GM18870 (cell line): Measurements from ENCODE around the gene CEP57L1.
"Not testable (repeated sequence)": the region's sequence is repeated elsewhere in the genome, so short reads cannot be mapped to it uniquely, and the experiment has no call there.

Source experiments
- ATAC-seq: cut with Tn5 transposase; IDR thresholded peaks from one replicate; pipeline ENCODE4 v1.9.1; 2021; ENCODE audit warnings: moderate library complexity; ENCODE audit not compliant: unreplicated experiment

Gene CEP57L1

GRCh38 chr6:109073344-109074132 is 21.8 kb upstream of the CEP57L1 start:
- no peak for ATAC-seq

- no peak for ATAC-seq
These were observed 21.2 kb upstream of the CEP57L1 start for GRCh38 chr6:109074133-109074415.

GRCh38 chr6:109075934-109076333 is 19.4 kb upstream of the CEP57L1 start:
- ATAC-seq = no peak

- ATAC-seq = no peak
These were observed 18.9 kb upstream of the CEP57L1 start for GRCh38 chr6:109076377-109076776.

GRCh38 chr6:109079981-109080380 is 15.3 kb upstream of the CEP57L1 start:
- ATAC-seq = no peak

GRCh38 chr6:109081026-109081425 is 14.3 kb upstream of the CEP57L1 start:
- no peak for ATAC-seq

- ATAC-seq = no peak
These were observed 13.7 kb upstream of the CEP57L1 start for GRCh38 chr6:109081516-109082187.

- no peak for ATAC-seq
These were observed 13.1 kb upstream of the CEP57L1 start for GRCh38 chr6:109082188-109082577.

GRCh38 chr6:109083657-109084056 is 11.7 kb upstream of the CEP57L1 start:
- no peak for ATAC-seq

GRCh38 chr6:109084146-109084545 is 11.2 kb upstream of the CEP57L1 start:
- not testable (repeated sequence) for ATAC-seq

- no peak for ATAC-seq
These were observed 7.5 kb upstream of the CEP57L1 start for GRCh38 chr6:109087661-109088264.

GRCh38 chr6:109088995-109089394 is 6.3 kb upstream of the CEP57L1 start:
- ATAC-seq = no peak

- no peak for ATAC-seq
These were observed 3.8 kb upstream of the CEP57L1 start for GRCh38 chr6:109091314-109092024.

GRCh38 chr6:109092074-109092473 is 3.2 kb upstream of the CEP57L1 start:
- no peak for ATAC-seq

- no peak for ATAC-seq
These were observed 1.4 kb upstream of the CEP57L1 start for GRCh38 chr6:109093732-109094415.

- ATAC-seq = peak; percentile 39
These were observed 781 bp upstream of the CEP57L1 start, which contains the start of gene SESN1 for GRCh38 chr6:109094416-109095035. TSS of gene SESN1 (minus strand) at chr6:109094846. CDS start at chr6:109094073, 773 bp downstream.

- ATAC-seq = no peak
These were observed 453 bp downstream of the CEP57L1 start for GRCh38 chr6:109095835-109096084.

GRCh38 chr6:109096208-109096607 is 901 bp downstream of the CEP57L1 start:
- no peak for ATAC-seq

GRCh38 chr6:109097661-109098060 is 2.4 kb downstream of the CEP57L1 start:
- ATAC-seq = no peak

- no peak for ATAC-seq
These were observed 7.5 kb downstream of the CEP57L1 start for GRCh38 chr6:109102762-109103161.

- ATAC-seq = no peak
These were observed 8.6 kb downstream of the CEP57L1 start for GRCh38 chr6:109103942-109104341.
